Measurements from ENCODE around the gene PDE5A.
"Not testable (repeated sequence)": the region's sequence is repeated elsewhere in the genome, so short reads cannot be mapped to it uniquely, and the experiment has no call there.

DNA sequence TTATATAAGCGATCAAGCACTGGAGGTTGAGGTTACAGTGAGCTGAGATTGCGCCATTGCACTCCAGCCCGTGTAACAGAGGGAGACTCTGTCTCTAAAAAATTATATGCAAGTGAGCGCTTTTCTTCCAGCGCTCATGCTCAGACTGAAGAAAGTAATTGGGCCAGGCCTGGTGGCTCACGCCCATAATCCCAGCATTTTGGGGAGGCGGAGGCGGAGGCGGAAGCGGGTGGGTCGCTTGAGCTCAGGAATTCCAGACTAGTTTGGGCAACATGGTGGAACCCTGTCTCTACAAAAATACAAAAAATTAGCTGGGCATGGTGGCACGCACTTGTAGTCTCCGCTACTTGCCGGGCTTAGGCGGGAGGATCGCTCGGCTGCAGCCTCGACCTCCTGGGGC is 172.9 kb downstream of the PDE5A start:
- TF ChIP-seq, protein P1, sequence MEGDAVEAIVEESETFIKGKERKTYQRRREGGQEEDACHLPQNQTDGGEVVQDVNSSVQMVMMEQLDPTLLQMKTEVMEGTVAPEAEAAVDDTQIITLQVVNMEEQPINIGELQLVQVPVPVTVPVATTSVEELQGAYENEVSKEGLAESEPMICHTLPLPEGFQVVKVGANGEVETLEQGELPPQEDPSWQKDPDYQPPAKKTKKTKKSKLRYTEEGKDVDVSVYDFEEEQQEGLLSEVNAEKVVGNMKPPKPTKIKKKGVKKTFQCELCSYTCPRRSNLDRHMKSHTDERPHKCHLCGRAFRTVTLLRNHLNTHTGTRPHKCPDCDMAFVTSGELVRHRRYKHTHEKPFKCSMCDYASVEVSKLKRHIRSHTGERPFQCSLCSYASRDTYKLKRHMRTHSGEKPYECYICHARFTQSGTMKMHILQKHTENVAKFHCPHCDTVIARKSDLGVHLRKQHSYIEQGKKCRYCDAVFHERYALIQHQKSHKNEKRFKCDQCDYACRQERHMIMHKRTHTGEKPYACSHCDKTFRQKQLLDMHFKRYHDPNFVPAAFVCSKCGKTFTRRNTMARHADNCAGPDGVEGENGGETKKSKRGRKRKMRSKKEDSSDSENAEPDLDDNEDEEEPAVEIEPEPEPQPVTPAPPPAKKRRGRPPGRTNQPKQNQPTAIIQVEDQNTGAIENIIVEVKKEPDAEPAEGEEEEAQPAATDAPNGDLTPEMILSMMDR (IDR thresholded peaks at IDR 0.05): not testable (repeated sequence)
- not testable (repeated sequence) for TF ChIP-seq EP300 (IDR thresholded peaks at IDR 0.05; ENCODE audit: borderline replicate concordance in 1 of 2, low read depth in 1 of 2, low read length in 1 of 2); TAF1 (IDR thresholded peaks at IDR 0.05; ENCODE audit: borderline replicate concordance, low read depth, low read length); GABPA (IDR thresholded peaks at IDR 0.05; ENCODE audit: low read depth); SIN3A (IDR thresholded peaks at IDR 0.05; ENCODE audit: borderline replicate concordance, low read depth, low read length); JUND (IDR thresholded peaks at IDR 0.05); RFX5 (IDR thresholded peaks at IDR 0.05; ENCODE audit: low read length); RXRA (IDR thresholded peaks at IDR 0.05; ENCODE audit: borderline replicate concordance, low read depth); YY1 (IDR thresholded peaks at IDR 0.05; ENCODE audit: low read depth); CHD2 (IDR thresholded peaks at IDR 0.05; ENCODE audit: low read length, partially characterized antibody); EZH2phosphoT487 (IDR thresholded peaks at IDR 0.05; ENCODE audit: borderline replicate concordance, low read depth)
- TF ChIP-seq, protein P2, sequence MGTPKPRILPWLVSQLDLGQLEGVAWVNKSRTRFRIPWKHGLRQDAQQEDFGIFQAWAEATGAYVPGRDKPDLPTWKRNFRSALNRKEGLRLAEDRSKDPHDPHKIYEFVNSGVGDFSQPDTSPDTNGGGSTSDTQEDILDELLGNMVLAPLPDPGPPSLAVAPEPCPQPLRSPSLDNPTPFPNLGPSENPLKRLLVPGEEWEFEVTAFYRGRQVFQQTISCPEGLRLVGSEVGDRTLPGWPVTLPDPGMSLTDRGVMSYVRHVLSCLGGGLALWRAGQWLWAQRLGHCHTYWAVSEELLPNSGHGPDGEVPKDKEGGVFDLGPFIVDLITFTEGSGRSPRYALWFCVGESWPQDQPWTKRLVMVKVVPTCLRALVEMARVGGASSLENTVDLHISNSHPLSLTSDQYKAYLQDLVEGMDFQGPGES (IDR thresholded peaks at IDR 0.05; ENCODE audit: low read depth, low read length): not testable (repeated sequence)

Data from SK-N-SH (cell line).